Measurements from ENCODE around the gene MRPS27. TPM values are rescaled to one million over a fixed set of nuclear protein-coding genes. Genes with fewer than 3 reads are reported as not detected.
"Not testable (repeated sequence)": the region's sequence is repeated elsewhere in the genome, so short reads cannot be mapped to it uniquely, and the experiment has no call there.

Gene MRPS27
- total and polyA plus RNA-seq, 2 of the 4 experiments (the other 2 are of a cell fraction), result 46.9 to 90.5 TPM

DNA sequence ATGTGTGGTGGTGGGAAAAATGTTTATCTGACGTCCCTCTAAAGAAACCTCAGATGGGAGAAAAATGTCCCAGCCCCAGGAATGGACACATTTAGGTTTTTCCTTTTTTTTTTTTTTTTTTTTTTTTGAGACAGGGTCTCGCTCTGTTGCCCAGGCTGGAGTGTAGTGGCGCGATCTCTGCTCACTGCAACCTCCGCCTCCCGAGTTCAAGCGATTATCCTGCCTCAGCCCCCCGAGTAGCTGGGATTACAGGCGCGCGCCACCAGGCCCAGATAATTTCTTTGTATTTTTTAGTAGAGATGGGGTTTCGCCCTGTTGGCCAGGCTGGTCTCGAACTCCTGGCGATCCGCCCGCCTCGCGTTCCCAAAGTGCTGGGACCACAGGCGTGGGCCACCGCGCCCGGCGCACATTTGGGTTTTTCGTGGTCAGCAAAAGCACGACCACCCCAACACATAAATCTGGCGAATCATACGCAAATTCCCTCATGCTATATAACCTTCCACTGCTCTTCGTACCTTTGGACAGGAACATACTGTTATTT, 535 bp downstream of the MRPS27 start:
- POLR2A ChIA-PET (ENCODE audit: unreplicated experiment), result interaction anchor here (0.9 kb wide), 1 partner anchor 11 kb away, joined by 4 read pairs; no protein-coding TSS in a partner anchor
- H3K4me1 ChIP-seq (ENCODE audit: control insufficient read depth, insufficient read depth, low read length); H3K36me3 ChIP-seq (ENCODE audit: control insufficient read depth, insufficient read depth, low read length); H4K91ac ChIP-seq (ENCODE audit: insufficient read depth, low read depth, low read length); dilution Hi-C loops (cut with HindIII; ENCODE audit: low sequenced_read_pairs, unreplicated experiment); H2BK20ac ChIP-seq (ENCODE audit: low read depth, low read length); H3K9me1 ChIP-seq (ENCODE audit: insufficient read depth, low read length); intact Hi-C loops (cut with micrococcal nuclease); H3K27me3 ChIP-seq (ENCODE audit: control insufficient read depth, insufficient read depth, low read length); H3K9me3 ChIP-seq (ENCODE audit: control insufficient read depth, insufficient read depth, low read length); H4K20me1 ChIP-seq (ENCODE audit: insufficient read depth, low read length); CTCF ChIA-PET: not testable (repeated sequence)
- H2BK5ac ChIP-seq (ENCODE audit: low read depth, low read length, poor library complexity, severe bottlenecking), result peak overlapping the region; percentile 56
- peak overlapping the region; percentile 89 for H3K4me2 ChIP-seq (ENCODE audit: low read depth, low read length)
- H3K4ac ChIP-seq (ENCODE audit: low read depth, low read length), result peak overlapping the region; percentile 76
- ATAC-seq (ENCODE audit: low read depth), result peak; percentile 11
- peak overlapping the region; percentile 73 for H3K14ac ChIP-seq (replicated peaks; ENCODE audit: low read depth, low read length)
- peak overlapping the region; percentile 8 for H2AK9ac ChIP-seq (replicated peaks; ENCODE audit: low read depth, low read length, poor library complexity)
- BruUV-seq (replicated peaks), result TSS peak; percentile 48
- peak overlapping the region; percentile 73 for H3K27ac ChIP-seq (ENCODE audit: insufficient read depth, low read length)
- 0 out of 3 replicates have a peak overlapping the region, but pooled peaks have one; percentile 17 for H2BK15ac ChIP-seq (ENCODE audit: low read depth, low read length)
- peak overlapping the region; percentile 65 for H2AK5ac ChIP-seq (ENCODE audit: low read depth, low read length)
- H4K5ac ChIP-seq (ENCODE audit: low read depth, low read length), result peak overlapping the region; percentile 63
- DNase-seq, result peak; percentile 4
- peak overlapping the region; percentile 78 for H3K56ac ChIP-seq (ENCODE audit: extremely low read depth, insufficient read depth, low read length)
- 0 out of 2 replicates have a peak overlapping the region, but pooled peaks have one; percentile 16 for H3K18ac ChIP-seq (ENCODE audit: low read depth, low read length)
- in situ Hi-C loops (cut with MboI; ENCODE audit: low sequenced_read_pairs), result loop anchor here (25.0 kb wide), 1 partner anchor 732 kb away; the partner anchor contains the start of gene MCCC2
- WGBS, 2 experiments (ENCODE audit: extremely low coverage in 2 of 2, insufficient read length in 1 of 2), result no CpG with 5 or more reads among the region's 28 CpGs
- H3K79me1 ChIP-seq (ENCODE audit: low read depth in 1 of 2, low read length in 2 of 2), result peaks cover 17 to 58% of the 10 kb centered on the region in 2 experiments
- H3K9ac ChIP-seq (ENCODE audit: low read depth, low read length), result peak overlapping the region; percentile 88
- peak overlapping the region; percentile 96 for H2AFZ ChIP-seq (replicated peaks; ENCODE audit: low read length, poor library complexity)
- peak overlapping the region; percentile 30; the same call in 1 of the 2 replicates for H2BK120ac ChIP-seq (ENCODE audit: low read depth, low read length)
- H3K4me3 ChIP-seq (ENCODE audit: insufficient read depth, low read depth, low read length), result peak overlapping the region; percentile 72
- peak overlapping the region; percentile 87 to 95 for H4K8ac ChIP-seq (ENCODE audit: low read depth in 2 of 2, low read length in 2 of 2)
- peak overlapping the region; percentile 93; the same call in 1 of the 2 replicates for H3K23ac ChIP-seq (ENCODE audit: low read depth, low read length)
